H9 (cell line): ENCODE measurements around the gene ETFRF1. TPM values are rescaled to one million over a fixed set of nuclear protein-coding genes. Genes with fewer than 3 reads are reported as not detected.

ENCODE experiments used
- DNase-seq: peaks from one replicate; pipeline ENCODE4 v3.0.0-alpha.2; 2017
- H2AFZ ChIP-seq: one replicate; pipeline ENCODE4 v1.6.1; 2013; ENCODE audit warnings: mild to moderate bottlenecking, low read length, control low read depth, moderate library complexity
- H2AK5ac ChIP-seq: 2 replicates; pipeline ENCODE4 v1.6.1; 2013; ENCODE audit warnings: low read length, control low read depth, mixed read lengths; ENCODE audit not compliant: insufficient read length
- H2BK120ac ChIP-seq: one replicate; pipeline ENCODE4 v1.6.1; 2013; ENCODE audit warnings: low read depth, mild to moderate bottlenecking, low read length, control low read depth, inconsistent platforms; ENCODE audit not compliant: poor library complexity, severe bottlenecking
- H2BK12ac ChIP-seq: 2 replicates; pipeline ENCODE4 v1.6.1; 2013; ENCODE audit warnings: low read length, control low read depth, mixed read lengths, low read depth; ENCODE audit not compliant: insufficient read length
- H2BK15ac ChIP-seq: 2 replicates; pipeline ENCODE4 v1.6.1; 2013; ENCODE audit warnings: low read depth, low read length, control low read depth
- H2BK20ac ChIP-seq: one replicate; pipeline ENCODE4 v1.6.1; 2013; ENCODE audit warnings: low read depth, mild to moderate bottlenecking, low read length, control low read depth, inconsistent platforms; ENCODE audit not compliant: poor library complexity, severe bottlenecking
- H2BK5ac ChIP-seq: 2 replicates; pipeline ENCODE4 v1.6.1; 2013; ENCODE audit warnings: low read length, control low read depth, mixed read lengths; ENCODE audit not compliant: insufficient read length
- H3K14ac ChIP-seq: 2 replicates; pipeline ENCODE4 v1.6.1; 2013; ENCODE audit warnings: low read length, control low read depth; ENCODE audit not compliant: insufficient read depth
- H3K18ac ChIP-seq: 2 replicates; pipeline ENCODE4 v1.6.1; 2013; ENCODE audit warnings: low read depth, mild to moderate bottlenecking, mixed read lengths, low read length, control low read depth; ENCODE audit not compliant: insufficient read length
- H3K23ac ChIP-seq: 2 replicates; pipeline ENCODE4 v1.6.1; 2013; ENCODE audit warnings: low read length, control low read depth, mixed read lengths, low read depth; ENCODE audit not compliant: insufficient read length
- H3K23me2 ChIP-seq: 2 replicates; pipeline ENCODE4 v1.6.1; 2013; ENCODE audit warnings: low read depth, mild to moderate bottlenecking, mixed read lengths, low read length, control low read depth; ENCODE audit not compliant: insufficient read length, poor library complexity, severe bottlenecking
- H3K27ac ChIP-seq: 2 replicates; pipeline ENCODE4 v1.5.1; 2013; ENCODE audit warnings: low read length, control low read depth, mixed read lengths, low read depth; ENCODE audit not compliant: insufficient read length
- H3K27me3 ChIP-seq: 2 replicates; pipeline ENCODE4 v1.6.1; 2013; ENCODE audit warnings: low read length, control low read depth, inconsistent platforms; ENCODE audit not compliant: insufficient read depth
- H3K4ac ChIP-seq: 2 replicates; pipeline ENCODE4 v1.6.1; 2013; ENCODE audit warnings: low read depth, mild to moderate bottlenecking, control low read depth, inconsistent platforms, low read length, moderate library complexity
- H3K4me1 ChIP-seq: 2 replicates; pipeline ENCODE4 v1.6.1; 2013; ENCODE audit warnings: low read length, control low read depth, inconsistent platforms; ENCODE audit not compliant: insufficient read depth
- H3K4me2 ChIP-seq: 2 replicates; pipeline ENCODE4 v1.6.1; 2013; ENCODE audit warnings: low read length, control low read depth, mixed read lengths; ENCODE audit not compliant: insufficient read length, insufficient read depth
- H3K56ac ChIP-seq: 2 replicates; pipeline ENCODE4 v1.6.1; 2013; ENCODE audit warnings: low read depth, mild to moderate bottlenecking, mixed read lengths, low read length, control low read depth; ENCODE audit not compliant: insufficient read length
- H3K79me1 ChIP-seq: 2 replicates; pipeline ENCODE4 v1.6.1; 2013; ENCODE audit warnings: low read depth, mild to moderate bottlenecking, moderate library complexity, low read length, control low read depth, inconsistent platforms; ENCODE audit not compliant: insufficient read depth, poor library complexity, severe bottlenecking
- H3K79me2 ChIP-seq: 2 replicates; pipeline ENCODE4 v1.6.1; 2013; ENCODE audit warnings: low read length, control low read depth, inconsistent platforms; ENCODE audit not compliant: insufficient read depth
- H3K9ac ChIP-seq: 2 replicates; pipeline ENCODE4 v1.6.1; 2013; ENCODE audit warnings: low read length, control low read depth, mixed read lengths; ENCODE audit not compliant: insufficient read length; ENCODE audit errors: extremely low read depth
- H3K9me3 ChIP-seq: one replicate; pipeline ENCODE4 v1.6.1; 2013; ENCODE audit warnings: low read depth, low read length, inconsistent platforms; ENCODE audit not compliant: control insufficient read depth
- H3T11ph ChIP-seq: one replicate; pipeline ENCODE4 v1.6.1; 2013; ENCODE audit warnings: mild to moderate bottlenecking, low read length, control low read depth, inconsistent platforms
- H4K20me1 ChIP-seq: one replicate; pipeline ENCODE4 v1.6.1; 2013; ENCODE audit not compliant: control insufficient read depth, insufficient read length, insufficient read depth
- H4K5ac ChIP-seq: 2 replicates; pipeline ENCODE4 v1.6.1; 2013; ENCODE audit warnings: low read depth, mild to moderate bottlenecking, mixed read lengths, low read length, control low read depth; ENCODE audit not compliant: insufficient read length
- H4K8ac ChIP-seq: replicated peaks from 2 replicates; pipeline ENCODE4 v1.6.1; 2013; ENCODE audit warnings: low read length, control low read depth, mixed read lengths, low read depth; ENCODE audit not compliant: insufficient read length
- H4K91ac ChIP-seq: 2 replicates; pipeline ENCODE4 v1.6.1; 2013; ENCODE audit warnings: low read depth, mild to moderate bottlenecking, moderate library complexity, mixed read lengths, low read length, control low read depth; ENCODE audit not compliant: insufficient read length
- H3K27ac Mint-ChIP-seq, 3 experiments: 2 replicates in 2 of 3; 3 replicates in 1 of 3; pipeline ENCODE4 v1.8.0; 2020 to 2021; ENCODE audit warnings: mixed read lengths in 3 of 3, mild to moderate bottlenecking in 1 of 3, moderate library complexity in 1 of 3
- H3K27me3 Mint-ChIP-seq: 2 replicates; pipeline ENCODE4 v1.8.0; 2021; ENCODE audit warnings: low read depth, mild to moderate bottlenecking, moderate library complexity, mixed read lengths
- H3K36me3 Mint-ChIP-seq, 3 experiments: 2 replicates in 2 of 3; 3 replicates in 1 of 3; pipeline ENCODE4 v1.8.0; 2020 to 2021; ENCODE audit warnings: low read depth in 3 of 3, mixed read lengths in 3 of 3; ENCODE audit not compliant: insufficient read depth in 1 of 3
- H3K4me1 Mint-ChIP-seq, 2 experiments: 2 replicates each; pipeline ENCODE4 v1.8.0; 2020; ENCODE audit warnings: mixed read lengths in 2 of 2
- H3K4me3 Mint-ChIP-seq, 2 experiments: 2 replicates in 1 of 2; 3 replicates in 1 of 2; pipeline ENCODE4 v1.8.0; 2020 to 2021; ENCODE audit warnings: mild to moderate bottlenecking in 2 of 2, mixed read lengths in 2 of 2, moderate library complexity in 1 of 2
- H3K9me3 Mint-ChIP-seq, 2 experiments: 2 replicates in 1 of 2; 3 replicates in 1 of 2; pipeline ENCODE4 v1.8.0; 2020; ENCODE audit warnings: mild to moderate bottlenecking in 2 of 2, mixed read lengths in 2 of 2, moderate library complexity in 1 of 2
- CTCF ChIP-seq: fragments of 200-600 bp; sonication (generic); conservative IDR thresholded peaks from 3 replicates; pipeline ENCODE4 v1.8.0; 2021; ENCODE audit warnings: antibody characterized with exemption, mild to moderate bottlenecking
- total RNA-seq: library from RNA; stranded (reverse); gene quantifications from 2 replicates; pipeline ENCODE4 v1.2.1, GENCODE V29; 2021

Gene ETFRF1
- total RNA-seq, 1 experiment from 2014 or later: 7.6 TPM

GRCh38 chr12:25243680-25243990, 48.6 kb downstream of the ETFRF1 start:
- Mint-ChIP-seq H3K27ac (no peak overlapping the region), H3K36me3 (peaks cover 4 to 44% (median 29%) of the 10 kb centered on the region in 3 experiments; a peak in 5 of 7 replicates), H3K4me3 (no peak overlapping the region), H3K9me3 (no peaks in the 10 kb centered on the region), H3K27me3 (no peaks in the 10 kb centered on the region), H3K4me1 (peaks cover 5 to 14% of the 10 kb centered on the region in 2 experiments)
- no peaks in the 10 kb centered on the region for H3K27me3 ChIP-seq
- no peak overlapping the region for H2AFZ ChIP-seq
- H3K56ac ChIP-seq: no peak overlapping the region
- H4K91ac ChIP-seq: no peak overlapping the region
- peaks cover 9% of the 10 kb centered on the region; the same call in 1 of the 2 replicates for H3K79me2 ChIP-seq
- H4K8ac ChIP-seq: no peak overlapping the region
- H3K23me2 ChIP-seq: no peaks in the 10 kb centered on the region
- H3K4me2 ChIP-seq: no peak overlapping the region
- H3K4ac ChIP-seq: no peak overlapping the region
- H3K9ac ChIP-seq: no peak overlapping the region
- no peaks in the 10 kb centered on the region for H3K4me1 ChIP-seq
- no peak overlapping the region for H2BK120ac ChIP-seq
- H2AK5ac ChIP-seq: no peak overlapping the region
- H4K20me1 ChIP-seq: no peaks in the 10 kb centered on the region
- no peak overlapping the region for H2BK20ac ChIP-seq
- no peak overlapping the region for H2BK15ac ChIP-seq
- peaks cover 3% of the 10 kb centered on the region for H3K79me1 ChIP-seq
- H2BK12ac ChIP-seq: no peak overlapping the region
- H4K5ac ChIP-seq: no peak overlapping the region
- H3K23ac ChIP-seq: no peak overlapping the region
- no peak overlapping the region for H3K14ac ChIP-seq
- no peak overlapping the region for H3T11ph ChIP-seq
- no peak overlapping the region for H3K18ac ChIP-seq
- TF ChIP-seq CTCF: no peak
- H2BK5ac ChIP-seq: no peak overlapping the region
- H3K27ac ChIP-seq: no peak overlapping the region
- no peak for DNase-seq
- H3K9me3 ChIP-seq: no peaks in the 10 kb centered on the region
